Vagina (tissue), 2 donors: ENCODE results near the gene PHLDB2. TPM values are rescaled to one million over a fixed set of nuclear protein-coding genes. Genes with fewer than 3 reads are reported as not detected.

ENCODE experiments used
- DNase-seq, 2 donors: peaks; one replicate each; pipeline ENCODE4 v3.0.0-alpha.2; 2017; ENCODE audit errors: extremely low spot score in 2 of 2
- H3K27ac ChIP-seq: fragments of 200-600 bp; sonication (generic); one replicate; pipeline ENCODE4 v1.5.1; 2019
- H3K27me3 ChIP-seq: fragments of 200-600 bp; sonication (generic); one replicate; pipeline ENCODE4 v1.5.1; 2019
- H3K36me3 ChIP-seq, 2 donors: fragments of 200-600 bp; sonication (generic); one replicate each; pipeline ENCODE4 v1.5.1; 2017 to 2019
- H3K4me1 ChIP-seq: fragments of 200-600 bp; sonication (generic); one replicate; pipeline ENCODE4 v1.5.1; 2019
- H3K4me3 ChIP-seq, 2 donors: fragments of 200-600 bp; sonication (generic); 1 replicate in 1 of 2; 2 replicates in 1 of 2; pipeline ENCODE4 v1.5.1; 2016 to 2019
- H3K9me3 ChIP-seq: fragments of 200-600 bp; sonication (generic); one replicate; pipeline ENCODE4 v1.5.1; 2019
- CTCF ChIP-seq, 3 experiments: fragments of 450-650 bp in 2 of 3; fragments of 200-600 bp in 1 of 3; sonication (generic) in 1 of 3; IDR thresholded peaks; one replicate each; pipeline ENCODE4 v1.5.1; 2017 to 2019; ENCODE audit warnings: antibody characterized with exemption in 3 of 3, mild to moderate bottlenecking in 2 of 3, moderate library complexity in 2 of 3
- POLR2A ChIP-seq, 2 donors: fragments of 450-650 bp; IDR thresholded peaks; one replicate each; pipeline ENCODE4 v1.6.1; 2017; ENCODE audit warnings: antibody characterized with exemption in 2 of 2, mild to moderate bottlenecking in 2 of 2, moderate library complexity in 2 of 2
- POLR2AphosphoS5 ChIP-seq, 2 donors: sonication (generic); formaldehyde crosslinking; IDR thresholded peaks; one replicate each; pipeline ENCODE4 v1.9.0; 2017; ENCODE audit warnings: antibody characterized with exemption in 2 of 2, mild to moderate bottlenecking in 2 of 2, low read depth in 1 of 2; ENCODE audit not compliant: insufficient read depth in 1 of 2
- intact Hi-C: fragments of 100-400 bp; cut with DNase I; formaldehyde crosslinking; loops from one replicate; pipeline ENCODE4 v1.15.1; 2023
- total RNA-seq: library from RNA; depleted of rRNA; stranded (reverse); fragments of >200 nt; gene quantifications from one replicate; pipeline ENCODE4 v1.2.3, GENCODE V29; 2016

The PHLDB2 gene
- total RNA-seq, 1 donor from 2014 or later = 66.8 TPM

GRCh38 chr3:111831840-111832239, 27.2 kb upstream of the PHLDB2 start:
- H3K4me3 ChIP-seq = no peak overlapping the region
- intact Hi-C loops = no loop called here

GRCh38 chr3:111837112-111837511, 22.0 kb upstream of the PHLDB2 start:
- TF ChIP-seq POLR2AphosphoS5 (IDR thresholded peaks at IDR 0.05; ENCODE audit: insufficient read depth in 1 of 2, low read depth in 1 of 2) (no peak), POLR2A (IDR thresholded peaks at IDR 0.05) (no peak), CTCF (IDR thresholded peaks at IDR 0.05) (no peak)
- Histone ChIP-seq H3K27me3 (no peaks in the 10 kb centered on the region), H3K9me3 (no peaks in the 10 kb centered on the region), H3K27ac (no peak overlapping the region), H3K36me3 (no peaks in the 10 kb centered on the region), H3K4me1 (no peaks in the 10 kb centered on the region), H3K4me3 (no peak overlapping the region)
- intact Hi-C loops = no loop called here
- DNase-seq = no peak

More at GRCh38 chr3:111831840-111832239, 27.2 kb upstream of the PHLDB2 start:
- DNase-seq = no peak
- H3K4me1 ChIP-seq = no peaks in the 10 kb centered on the region
- no peaks in the 10 kb centered on the region for H3K9me3 ChIP-seq
- H3K27ac ChIP-seq = no peak overlapping the region
- H3K27me3 ChIP-seq = no peaks in the 10 kb centered on the region
- no peak for TF ChIP-seq POLR2A (IDR thresholded peaks at IDR 0.05)
- TF ChIP-seq POLR2AphosphoS5 (IDR thresholded peaks at IDR 0.05; ENCODE audit: insufficient read depth in 1 of 2, low read depth in 1 of 2) = no peak
- TF ChIP-seq CTCF (IDR thresholded peaks at IDR 0.05) = no peak
- H3K36me3 ChIP-seq = no peaks in the 10 kb centered on the region

- no peak overlapping the region for H3K4me3 ChIP-seq
- H3K36me3 ChIP-seq = no peaks in the 10 kb centered on the region
- intact Hi-C loops = no loop called here
- no peaks in the 10 kb centered on the region for H3K4me1 ChIP-seq
- no peak overlapping the region for H3K27ac ChIP-seq
- no peaks in the 10 kb centered on the region for H3K9me3 ChIP-seq
- DNase-seq = no peak
- no peak for TF ChIP-seq POLR2A (IDR thresholded peaks at IDR 0.05)
- TF ChIP-seq POLR2AphosphoS5 (IDR thresholded peaks at IDR 0.05; ENCODE audit: insufficient read depth in 1 of 2, low read depth in 1 of 2) = no peak
- TF ChIP-seq CTCF (IDR thresholded peaks at IDR 0.05) = no peak
- H3K27me3 ChIP-seq = no peaks in the 10 kb centered on the region
Observed at GRCh38 chr3:111838133-111838532, 20.9 kb upstream of the PHLDB2 start.

- intact Hi-C loops = no loop called here
- H3K4me1 ChIP-seq = peaks cover 2% of the 10 kb centered on the region
- no peak for TF ChIP-seq POLR2AphosphoS5 (IDR thresholded peaks at IDR 0.05; ENCODE audit: insufficient read depth in 1 of 2, low read depth in 1 of 2)
- TF ChIP-seq POLR2A (IDR thresholded peaks at IDR 0.05) = no peak
- no peak for TF ChIP-seq CTCF (IDR thresholded peaks at IDR 0.05)
Observed at GRCh38 chr3:111846039-111846438, 13.0 kb upstream of the PHLDB2 start.

GRCh38 chr3:111846717-111847116, 12.3 kb upstream of the PHLDB2 start:
- Histone ChIP-seq H3K36me3 (no peaks in the 10 kb centered on the region), H3K9me3 (no peaks in the 10 kb centered on the region), H3K4me3 (no peak overlapping the region), H3K27ac (no peak overlapping the region), H3K27me3 (no peaks in the 10 kb centered on the region), H3K4me1 (peaks cover 9% of the 10 kb centered on the region)
- no peak for TF ChIP-seq POLR2AphosphoS5 (IDR thresholded peaks at IDR 0.05; ENCODE audit: insufficient read depth in 1 of 2, low read depth in 1 of 2)
- TF ChIP-seq POLR2A (IDR thresholded peaks at IDR 0.05) = no peak
- no peak for TF ChIP-seq CTCF (IDR thresholded peaks at IDR 0.05)
- DNase-seq = no peak
- intact Hi-C loops = no loop called here

More at GRCh38 chr3:111846039-111846438, 13.0 kb upstream of the PHLDB2 start:
- Histone ChIP-seq H3K4me3 (no peak overlapping the region), H3K27me3 (no peaks in the 10 kb centered on the region), H3K9me3 (no peaks in the 10 kb centered on the region), H3K36me3 (no peaks in the 10 kb centered on the region), H3K27ac (no peak overlapping the region)
- no peak for DNase-seq
